WI38 (cell line): ENCODE data around the gene UBR1.
"Not testable (repeated sequence)": the region's sequence is repeated elsewhere in the genome, so short reads cannot be mapped to it uniquely, and the experiment has no call there.

Source experiments
- H3K4me3 ChIP-seq: 2 replicates; pipeline ENCODE4 v1.5.1; 2011; ENCODE audit warnings: low read depth, mild to moderate bottlenecking, control low read depth, low read length
- CTCF ChIP-seq: IDR thresholded peaks from 2 replicates; pipeline ENCODE4 v1.5.1; 2012; ENCODE audit warnings: low read depth, mild to moderate bottlenecking, control low read depth, low read length

Gene UBR1

GRCh38 chr15:43067717-43068461 is 37.9 kb downstream of the UBR1 start:
- no peak overlapping the region for H3K4me3 ChIP-seq
- no peak for TF ChIP-seq CTCF

GRCh38 chr15:43056696-43057095 is 49.1 kb downstream of the UBR1 start:
- no peak for TF ChIP-seq CTCF
- H3K4me3 ChIP-seq, result no peak overlapping the region

- TF ChIP-seq CTCF, result no peak
- no peak overlapping the region for H3K4me3 ChIP-seq
These were observed 53.0 kb downstream of the UBR1 start for GRCh38 chr15:43052860-43053259.

- TF ChIP-seq CTCF, result no peak
- no peak overlapping the region for H3K4me3 ChIP-seq
These were observed 56.9 kb downstream of the UBR1 start for GRCh38 chr15:43048935-43049334.

GRCh38 chr15:43046484-43046883 is 59.4 kb downstream of the UBR1 start:
- TF ChIP-seq CTCF, result no peak
- H3K4me3 ChIP-seq, result no peak overlapping the region

GRCh38 chr15:43042885-43043284 is 63.0 kb downstream of the UBR1 start:
- H3K4me3 ChIP-seq, result no peak overlapping the region
- TF ChIP-seq CTCF, result no peak

- H3K4me3 ChIP-seq, result not testable (repeated sequence)
These were observed 64.8 kb downstream of the UBR1 start for GRCh38 chr15:43041085-43041484.

- not testable (repeated sequence) for H3K4me3 ChIP-seq
These were observed 70.6 kb downstream of the UBR1 start for GRCh38 chr15:43035240-43035639.
